CD4-positive, alpha-beta T cell treated with Interleukin-21 for 1 hour (primary cell): ENCODE measurements around the gene MRAP2.
"Not testable (repeated sequence)": the region's sequence is repeated elsewhere in the genome, so short reads cannot be mapped to it uniquely, and the experiment has no call there.

Source experiments
- DNase-seq: peaks from one replicate; pipeline ENCODE4 v3.0.0-alpha.2; 2020

The MRAP2 gene

GRCh38 chr6:84033523-84034451 lies at the start of gene MRAP2:
Gene MRAP2 (plus strand): TSS chr6:84033772. CDS start chr6:84055319, 21,547 bp downstream.
- DNase-seq = no peak

- no peak for DNase-seq
Measured at GRCh38 chr6:83984411-83984810, 49.2 kb upstream of the MRAP2 start.

- no peak for DNase-seq
Measured at GRCh38 chr6:83985308-83985713, 48.3 kb upstream of the MRAP2 start.

- no peak for DNase-seq
Measured at GRCh38 chr6:83985715-83986114, 47.9 kb upstream of the MRAP2 start.

- no peak for DNase-seq
Measured at GRCh38 chr6:83998021-83998584, 35.5 kb upstream of the MRAP2 start.

- DNase-seq = no peak
Measured at GRCh38 chr6:84001119-84001518, 32.5 kb upstream of the MRAP2 start.

- DNase-seq = no peak
Measured at GRCh38 chr6:84002226-84002625, 31.3 kb upstream of the MRAP2 start.

- DNase-seq = no peak
Measured at GRCh38 chr6:84003131-84003530, 30.4 kb upstream of the MRAP2 start.

- DNase-seq = no peak
Measured at GRCh38 chr6:84003654-84004053, 29.9 kb upstream of the MRAP2 start.

- DNase-seq = no peak
Measured at GRCh38 chr6:84007871-84008270, 25.7 kb upstream of the MRAP2 start.

GRCh38 chr6:84013354-84013753 lies 20.2 kb upstream of the MRAP2 start:
- DNase-seq = no peak

- DNase-seq = no peak
Measured at GRCh38 chr6:84013931-84014330, 19.6 kb upstream of the MRAP2 start.

- DNase-seq = no peak
Measured at GRCh38 chr6:84016029-84016428, 17.5 kb upstream of the MRAP2 start.

- no peak for DNase-seq
Measured at GRCh38 chr6:84017709-84018452, 15.7 kb upstream of the MRAP2 start.

GRCh38 chr6:84018453-84019061 lies 15.0 kb upstream of the MRAP2 start:
- DNase-seq = no peak

GRCh38 chr6:84019141-84019841 lies 14.3 kb upstream of the MRAP2 start:
- DNase-seq = no peak

GRCh38 chr6:84019842-84020211 lies 13.7 kb upstream of the MRAP2 start:
- DNase-seq = no peak

GRCh38 chr6:84021625-84022024 lies 11.9 kb upstream of the MRAP2 start:
- no peak for DNase-seq

GRCh38 chr6:84026721-84027164 lies 6.8 kb upstream of the MRAP2 start:
- no peak for DNase-seq

GRCh38 chr6:84027340-84028181 lies 6.0 kb upstream of the MRAP2 start:
- DNase-seq = no peak

GRCh38 chr6:84028350-84028749 lies 5.2 kb upstream of the MRAP2 start:
- DNase-seq = no peak

- DNase-seq = not testable (repeated sequence)
Measured at GRCh38 chr6:84032000-84032399, 1.6 kb upstream of the MRAP2 start.
